CD4-positive, alpha-beta T cell treated with Interleukin-15 for 4 hours (primary cell): ENCODE results near the gene ALG12.
A peak's percentile ranks its signal among the peaks of the same experiment; 100 is the strongest.

Source experiments
- DNase-seq: peaks from one replicate; pipeline ENCODE4 v3.0.0-alpha.2; 2020; ENCODE audit warnings: low spot score

The ALG12 gene

DNA sequence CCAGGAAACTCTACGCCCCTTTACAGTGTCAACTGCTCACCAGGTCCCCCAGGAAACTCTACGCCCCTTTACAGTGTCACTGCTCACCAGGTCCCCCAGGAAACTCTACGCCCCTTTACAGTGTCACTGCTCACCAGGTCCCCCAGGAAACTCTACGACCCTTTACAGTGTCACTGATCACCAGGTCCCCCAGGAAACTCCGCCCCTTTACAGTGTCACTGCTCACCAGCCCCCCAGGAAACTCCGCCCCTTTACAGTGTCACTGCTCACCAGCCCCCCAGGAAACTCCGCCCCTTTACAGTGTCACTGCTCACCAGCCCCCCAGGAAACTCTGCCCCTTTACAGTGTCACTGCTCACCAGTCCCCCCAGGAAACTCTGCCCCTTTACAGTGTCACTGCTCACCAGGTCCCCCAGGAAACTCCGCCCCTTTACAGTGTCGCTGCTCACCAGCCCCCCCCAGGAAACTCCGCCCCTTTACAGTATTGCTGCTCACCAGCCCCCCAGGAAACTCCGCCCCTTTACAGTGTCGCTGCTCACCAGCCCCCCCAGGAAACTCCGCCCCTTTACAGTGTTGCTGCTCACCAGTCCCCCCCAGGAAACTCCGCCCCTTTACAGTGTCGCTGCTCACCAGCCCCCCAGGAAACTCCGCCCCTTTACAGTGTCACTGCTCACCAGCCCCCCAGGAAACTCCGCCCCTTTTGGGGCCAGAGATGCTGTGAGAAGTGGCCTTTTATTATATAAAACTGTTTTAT lies 27.0 kb upstream of the ALG12 start:
- peak; percentile 55 for DNase-seq

GRCh38 chr22:49944399-49944891 lies 26.2 kb upstream of the ALG12 start:
- DNase-seq = no peak

DNA sequence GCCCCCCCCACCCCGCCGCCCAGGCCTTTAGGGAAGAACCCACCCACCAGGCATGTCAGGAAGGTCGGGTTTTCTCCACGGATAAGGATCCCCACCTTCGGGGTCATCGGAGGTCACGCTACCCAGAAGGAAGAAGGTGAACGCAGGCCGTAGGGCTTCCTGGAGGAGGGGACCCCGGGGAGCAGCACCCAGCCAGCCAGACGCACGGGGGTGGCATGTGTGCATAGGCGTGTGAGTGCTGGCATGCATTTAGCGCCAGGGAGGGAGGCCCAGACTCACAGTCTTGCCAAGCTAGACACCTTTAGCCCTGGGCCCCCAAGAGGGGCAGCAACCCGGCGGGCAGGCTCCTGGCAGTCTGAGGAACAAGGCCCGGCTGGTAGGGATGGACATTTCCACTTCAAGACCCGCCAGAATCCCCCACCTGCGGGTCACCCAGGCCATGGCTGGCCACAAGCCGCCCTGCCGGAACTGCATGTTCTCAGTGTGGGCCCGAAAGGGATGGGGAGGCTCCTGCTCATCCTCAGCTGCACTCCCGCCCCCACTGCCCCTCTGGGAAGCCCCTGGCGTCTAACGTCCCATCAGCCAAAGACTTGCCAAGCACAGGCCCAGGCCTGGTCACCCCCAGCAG lies 25.6 kb upstream of the ALG12 start:
- DNase-seq = no peak

DNA sequence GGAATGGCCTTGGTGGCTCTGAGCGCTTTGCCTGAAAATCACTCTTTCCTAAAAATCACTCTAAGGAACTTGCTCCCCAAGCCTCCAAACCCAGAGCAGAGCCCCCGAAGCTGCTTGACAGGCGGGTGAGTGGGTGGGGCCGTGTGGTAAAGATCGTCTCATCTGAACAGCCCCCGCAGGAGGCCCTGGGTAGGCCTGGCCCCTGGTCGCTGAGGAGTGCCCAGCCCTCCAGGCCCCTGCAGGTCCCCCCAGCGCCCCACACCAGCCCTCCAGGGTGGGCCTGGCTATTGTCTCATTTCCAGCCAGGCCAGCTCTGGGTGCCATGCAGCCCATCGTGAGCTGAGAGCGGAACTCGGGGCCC lies 25.1 kb upstream of the ALG12 start:
- no peak for DNase-seq

- DNase-seq = no peak
Measured at GRCh38 chr22:49942565-49943404, 24.5 kb upstream of the ALG12 start.

GRCh38 chr22:49941507-49942316 lies 23.5 kb upstream of the ALG12 start:
- no peak for DNase-seq

DNA sequence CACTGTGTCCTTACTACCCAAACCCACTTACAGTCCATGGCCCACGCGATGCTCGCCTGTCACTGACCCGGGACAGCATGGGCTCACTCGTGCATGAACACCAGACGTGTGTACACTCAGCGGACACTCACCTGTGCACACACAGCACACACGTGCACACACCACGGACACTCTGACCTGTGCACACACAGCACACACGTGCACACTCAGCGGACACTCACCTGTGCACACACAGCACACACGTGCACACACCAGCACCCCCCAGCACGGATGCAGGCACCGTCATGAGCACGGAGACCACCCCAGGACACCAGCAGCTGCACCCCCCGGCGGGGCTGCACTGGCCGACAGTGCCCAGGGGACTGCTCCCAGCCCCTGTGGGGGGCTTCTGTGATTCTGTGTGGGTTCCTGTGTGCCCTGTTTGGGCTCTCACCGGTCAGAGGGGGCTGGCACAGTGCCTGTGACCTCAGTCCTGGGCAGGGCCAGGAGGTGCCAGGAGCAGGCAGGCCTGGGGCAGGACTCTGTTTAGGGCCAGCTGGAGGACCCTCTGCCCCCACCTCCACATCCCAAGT lies 20.4 kb upstream of the ALG12 start:
- DNase-seq = no peak

GRCh38 chr22:49937758-49938564 lies 19.7 kb upstream of the ALG12 start:
- DNase-seq = no peak

GRCh38 chr22:49936973-49937757 lies 18.9 kb upstream of the ALG12 start:
- DNase-seq = no peak

- peak; percentile 96 for DNase-seq
Measured at GRCh38 chr22:49936018-49936972, 18.1 kb upstream of the ALG12 start.

- no peak for DNase-seq
Measured at GRCh38 chr22:49935561-49935960, 17.3 kb upstream of the ALG12 start.

DNA sequence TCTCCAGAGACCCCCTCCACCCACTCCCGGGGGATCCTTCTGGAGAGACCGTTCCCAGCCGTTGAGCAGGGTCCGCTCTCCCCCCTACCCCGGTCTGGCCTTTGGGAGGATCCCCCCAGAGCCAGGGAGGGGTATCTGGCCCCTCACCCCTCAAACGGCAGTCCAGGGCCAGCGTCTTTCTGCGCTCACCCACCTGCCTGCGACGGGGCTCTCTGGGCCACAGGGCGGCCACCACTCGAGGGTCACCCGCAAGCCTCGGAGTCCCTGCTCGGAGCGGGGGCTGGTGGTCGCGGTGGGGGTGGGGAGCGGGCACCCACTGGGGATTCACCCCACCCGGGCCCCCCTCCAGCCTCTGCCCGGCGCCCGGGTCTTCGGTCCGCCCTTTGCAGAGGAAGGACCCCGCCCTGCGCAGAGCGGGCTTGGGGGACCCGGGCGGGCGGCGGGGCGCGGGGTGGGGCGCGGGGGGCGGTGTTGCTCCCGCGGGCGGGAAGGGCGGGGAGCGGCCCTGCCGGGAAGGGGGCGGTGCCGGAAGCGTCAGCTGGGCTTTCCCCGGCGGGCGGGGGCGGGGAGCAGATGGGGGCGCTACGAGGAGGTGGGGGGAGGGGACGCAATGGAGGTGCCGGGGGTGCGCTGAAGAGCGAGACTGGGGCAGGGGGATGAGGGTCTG lies 16.8 kb upstream of the ALG12 start:
- peak; percentile 88 for DNase-seq

DNA sequence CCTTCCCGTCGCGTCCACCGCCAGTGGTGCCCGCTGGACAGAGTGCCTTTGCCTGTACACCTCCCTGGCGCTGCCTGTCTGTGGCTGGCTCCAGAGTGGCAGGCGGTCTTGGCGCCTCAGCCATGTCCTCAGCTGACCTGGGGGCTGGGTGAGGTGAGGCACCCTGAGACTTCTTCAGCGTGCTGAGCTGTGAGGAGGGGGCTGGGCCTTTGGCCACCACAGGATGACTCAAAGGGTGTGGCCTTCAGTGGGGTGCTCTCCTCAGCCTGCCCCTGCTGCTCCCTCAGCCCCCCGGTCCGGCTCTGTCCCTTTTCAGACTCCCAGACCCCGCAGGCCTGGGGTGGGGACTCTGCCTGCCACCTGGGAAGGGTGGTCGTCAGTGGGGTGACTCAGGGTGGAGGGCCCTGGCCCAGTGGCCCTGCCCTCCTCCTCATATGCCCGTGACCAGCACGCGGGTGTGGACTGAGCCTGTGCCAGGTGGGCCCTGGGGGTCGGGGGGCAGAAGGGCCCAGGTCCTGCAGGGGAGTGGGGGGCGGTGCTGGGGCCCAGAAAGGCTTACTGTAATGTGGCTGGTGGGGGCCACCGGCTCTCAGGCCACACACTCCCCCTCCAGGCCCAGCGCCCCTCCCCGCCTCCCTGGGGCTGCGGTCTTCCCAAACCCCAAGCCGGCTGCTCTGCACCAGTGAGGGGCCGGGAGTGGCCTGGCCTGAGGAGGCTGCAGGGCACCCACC lies 16.1 kb upstream of the ALG12 start:
- DNase-seq = peak; percentile 26

DNA sequence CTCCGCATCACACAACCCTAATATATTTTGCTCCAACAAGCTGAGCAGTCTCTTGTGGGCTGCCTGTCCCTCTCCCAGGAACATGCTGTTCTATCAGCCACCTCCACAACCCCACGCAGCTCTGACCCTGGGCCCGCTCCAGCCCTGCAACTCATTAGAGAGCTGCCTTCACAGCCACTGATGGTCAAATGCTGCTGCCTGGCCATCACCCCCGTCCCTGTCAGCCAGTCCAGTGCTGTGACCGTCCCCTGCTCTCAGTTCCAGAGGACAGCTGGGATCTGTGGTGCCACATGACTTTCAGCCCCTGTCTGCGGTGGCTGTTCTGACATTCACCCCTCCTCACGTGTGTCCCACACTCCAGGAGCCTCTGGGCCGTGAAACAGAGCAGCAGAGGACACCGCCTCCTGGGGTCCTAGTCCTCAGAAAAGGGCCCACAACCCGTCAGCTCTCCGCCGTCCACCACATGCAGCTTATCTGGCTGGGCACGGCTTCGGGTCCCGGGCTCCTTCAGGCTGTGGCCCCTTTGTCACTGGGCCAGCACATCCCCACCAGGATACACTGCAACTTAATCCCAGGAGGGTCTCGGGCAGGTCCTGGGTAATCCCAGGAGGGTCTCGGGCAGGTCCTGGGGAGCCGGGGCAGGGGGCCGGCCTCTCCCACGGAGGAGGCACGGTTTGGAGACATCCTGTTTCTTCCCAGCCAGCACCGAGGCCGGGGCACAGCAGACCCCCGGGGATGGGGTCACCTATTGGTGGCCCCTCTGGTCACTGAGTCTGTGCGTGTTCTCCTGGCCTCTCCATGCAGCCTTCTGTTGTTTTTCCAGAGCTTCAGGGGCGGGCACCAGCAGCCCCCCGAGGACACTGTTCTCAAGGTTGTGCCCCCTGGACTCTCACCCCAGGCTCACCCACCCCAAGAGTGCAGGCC lies 15.3 kb upstream of the ALG12 start:
- no peak for DNase-seq

GRCh38 chr22:49930596-49931412 lies 12.6 kb upstream of the ALG12 start:
- DNase-seq = peak; percentile 69
